Activated naive CD8-positive, alpha-beta T cell treated with anti-CD3 and anti-CD28 coated beads, Interleukin-2, amount 10 ng/mL, durations not matched to agents 7 days and 5 days (primary cell): ENCODE data around the gene OR52E5. TPM values are rescaled to one million over a fixed set of nuclear protein-coding genes. Genes with fewer than 3 reads are reported as not detected.

Experiments used
- ATAC-seq: fragments of 150-1000 bp; cut with Tn5 transposase; one replicate; pipeline ENCODE4 v1.10.0; 2021; ENCODE audit warnings: low read depth, moderate library complexity
- POLR2A ChIA-PET: fragments of 350-600 bp; sonication (Branson Sonifier 250); formaldehyde crosslinking; loops from one replicate; lab custom pipeline; 2021; ENCODE audit warnings: antibody characterized with exemption; lab: Charles Lee
- DNase-seq: peaks from one replicate; pipeline ENCODE4 v3.0.0; 2021
- H3K27ac Mint-ChIP-seq: one replicate; pipeline ENCODE4 v1.8.0; 2022; ENCODE audit warnings: mild to moderate bottlenecking, mixed read lengths
- H3K27me3 Mint-ChIP-seq: one replicate; pipeline ENCODE4 v1.8.0; 2022; ENCODE audit warnings: mild to moderate bottlenecking, moderate library complexity, mixed read lengths
- H3K36me3 Mint-ChIP-seq: one replicate; pipeline ENCODE4 v1.8.0; 2021; ENCODE audit warnings: mild to moderate bottlenecking, mixed read lengths
- H3K4me1 Mint-ChIP-seq: one replicate; pipeline ENCODE4 v1.8.0; 2021; ENCODE audit warnings: mixed read lengths
- H3K4me3 Mint-ChIP-seq: one replicate; pipeline ENCODE4 v1.8.0; 2022; ENCODE audit warnings: mild to moderate bottlenecking, moderate library complexity, mixed read lengths
- H3K9me3 Mint-ChIP-seq: one replicate; pipeline ENCODE4 v1.8.0; 2021; ENCODE audit warnings: mixed read lengths
- total RNA-seq, 2 experiments: library from RNA; stranded (reverse); gene quantifications; one replicate each; pipeline ENCODE4 v1.2.3, GENCODE V29; 2021

The OR52E5 gene
- total RNA-seq, result not detected

- H3K9me3 Mint-ChIP-seq, result no peaks in the 10 kb centered on the region
- DNase-seq (no peak), ATAC-seq (no peak)
- no peak within 1 kb of the TSS for H3K27ac Mint-ChIP-seq
- H3K36me3 Mint-ChIP-seq, result no peaks in the 10 kb centered on the region
- no peaks in the 10 kb centered on the region for H3K4me1 Mint-ChIP-seq
- H3K4me3 Mint-ChIP-seq, result no peak within 1 kb of the TSS
- POLR2A ChIA-PET, result no interaction called here
- peaks cover 2% of the 10 kb centered on the region for H3K27me3 Mint-ChIP-seq
Observed at GRCh38 chr11:5892908-5893307, at the start of gene OR52E5. Gene OR52E5, plus strand, starts transcription at chr11:5893208. Its CDS starts 7,569 bp downstream, at chr11:5900777.

GRCh38 chr11:5846701-5847100 lies 46.3 kb upstream of the OR52E5 start:
- no peaks in the 10 kb centered on the region for H3K4me1 Mint-ChIP-seq
- H3K4me3 Mint-ChIP-seq, result no peak overlapping the region
- no peak overlapping the region for H3K27ac Mint-ChIP-seq
- no peaks in the 10 kb centered on the region for H3K9me3 Mint-ChIP-seq
- DNase-seq, result no peak
- ATAC-seq, result no peak
- POLR2A ChIA-PET, result no interaction called here
- H3K36me3 Mint-ChIP-seq, result no peaks in the 10 kb centered on the region
- H3K27me3 Mint-ChIP-seq, result peaks cover 4% of the 10 kb centered on the region

GRCh38 chr11:5847711-5848110 lies 45.3 kb upstream of the OR52E5 start:
- Mint-ChIP-seq H3K4me1 (no peaks in the 10 kb centered on the region), H3K27ac (no peak overlapping the region), H3K9me3 (peaks cover 1% of the 10 kb centered on the region)

GRCh38 chr11:5851002-5851401 lies 42.0 kb upstream of the OR52E5 start:
- H3K9me3 Mint-ChIP-seq, result peaks cover 1% of the 10 kb centered on the region
- DNase-seq (no peak), ATAC-seq (no peak)
- POLR2A ChIA-PET, result no interaction called here
- H3K4me1 Mint-ChIP-seq, result no peaks in the 10 kb centered on the region
- H3K36me3 Mint-ChIP-seq, result no peaks in the 10 kb centered on the region
- H3K4me3 Mint-ChIP-seq, result no peak overlapping the region
- peaks cover 9% of the 10 kb centered on the region for H3K27me3 Mint-ChIP-seq
- H3K27ac Mint-ChIP-seq, result no peak overlapping the region

More at GRCh38 chr11:5847711-5848110, 45.3 kb upstream of the OR52E5 start:
- no peak for DNase-seq
- no peak for ATAC-seq
- H3K27me3 Mint-ChIP-seq, result peaks cover 4% of the 10 kb centered on the region
- POLR2A ChIA-PET, result no interaction called here
- H3K4me3 Mint-ChIP-seq, result no peak overlapping the region
- no peaks in the 10 kb centered on the region for H3K36me3 Mint-ChIP-seq

- Mint-ChIP-seq H3K36me3 (no peaks in the 10 kb centered on the region), H3K4me1 (no peaks in the 10 kb centered on the region), H3K27ac (no peak within 1 kb of the TSS), H3K9me3 (no peaks in the 10 kb centered on the region), H3K27me3 (peaks cover 5% of the 10 kb centered on the region), H3K4me3 (no peak within 1 kb of the TSS)
- DNase-seq (no peak), ATAC-seq (no peak)
- POLR2A ChIA-PET, result no interaction called here
Observed at GRCh38 chr11:5857590-5857989, 35.4 kb upstream of the OR52E5 start, which contains the start of gene OR52E8. Gene OR52E8, minus strand, starts transcription at chr11:5857690. Its CDS starts 0 bp downstream, at chr11:5857690.

GRCh38 chr11:5865826-5866225 lies 27.2 kb upstream of the OR52E5 start:
- H3K36me3 Mint-ChIP-seq, result no peaks in the 10 kb centered on the region
- H3K9me3 Mint-ChIP-seq, result peaks cover 3% of the 10 kb centered on the region
- H3K4me1 Mint-ChIP-seq, result no peaks in the 10 kb centered on the region
- POLR2A ChIA-PET, result no interaction called here
- no peak for ATAC-seq
- DNase-seq, result no peak
- no peak overlapping the region for H3K27ac Mint-ChIP-seq
- H3K4me3 Mint-ChIP-seq, result no peak overlapping the region
- no peaks in the 10 kb centered on the region for H3K27me3 Mint-ChIP-seq

- POLR2A ChIA-PET, result no interaction called here
- no peaks in the 10 kb centered on the region for H3K4me1 Mint-ChIP-seq
- H3K9me3 Mint-ChIP-seq, result peaks cover 2% of the 10 kb centered on the region
- DNase-seq, result no peak
- no peaks in the 10 kb centered on the region for H3K36me3 Mint-ChIP-seq
- peaks cover 14% of the 10 kb centered on the region for H3K27me3 Mint-ChIP-seq
- no peak overlapping the region for H3K27ac Mint-ChIP-seq
- H3K4me3 Mint-ChIP-seq, result no peak overlapping the region
- no peak for ATAC-seq
Observed at GRCh38 chr11:5878564-5878963, 14.4 kb upstream of the OR52E5 start.

- Mint-ChIP-seq H3K4me3 (no peak within 1 kb of the TSS), H3K36me3 (no peaks in the 10 kb centered on the region), H3K9me3 (no peaks in the 10 kb centered on the region), H3K27me3 (peaks cover 14% of the 10 kb centered on the region), H3K27ac (no peak within 1 kb of the TSS), H3K4me1 (no peaks in the 10 kb centered on the region)
- POLR2A ChIA-PET, result no interaction called here
- DNase-seq, result no peak
- ATAC-seq, result no peak
Observed at GRCh38 chr11:5880329-5880728, 12.7 kb upstream of the OR52E5 start, which contains the start of gene OR52E4. Gene OR52E4, plus strand, starts transcription at chr11:5880629. Its CDS starts 3,664 bp downstream, at chr11:5884293.

GRCh38 chr11:5881756-5882155 lies 11.3 kb upstream of the OR52E5 start:
- no peaks in the 10 kb centered on the region for H3K36me3 Mint-ChIP-seq
- DNase-seq (no peak), ATAC-seq (no peak)
- H3K27me3 Mint-ChIP-seq, result peaks cover 14% of the 10 kb centered on the region
- POLR2A ChIA-PET, result no interaction called here
- no peak overlapping the region for H3K4me3 Mint-ChIP-seq
- no peak overlapping the region for H3K27ac Mint-ChIP-seq
- H3K9me3 Mint-ChIP-seq, result no peaks in the 10 kb centered on the region
- no peaks in the 10 kb centered on the region for H3K4me1 Mint-ChIP-seq

- Mint-ChIP-seq H3K9me3 (no peaks in the 10 kb centered on the region), H3K36me3 (no peaks in the 10 kb centered on the region), H3K27ac (no peak overlapping the region), H3K4me1 (no peaks in the 10 kb centered on the region), H3K4me3 (no peak overlapping the region), H3K27me3 (peaks cover 6% of the 10 kb centered on the region)
- DNase-seq, result no peak
- POLR2A ChIA-PET, result no interaction called here
- ATAC-seq, result no peak
Observed at GRCh38 chr11:5887172-5887571, 5.8 kb upstream of the OR52E5 start.

- H3K9me3 Mint-ChIP-seq, result no peaks in the 10 kb centered on the region
- no peak overlapping the region for H3K4me3 Mint-ChIP-seq
- no peaks in the 10 kb centered on the region for H3K36me3 Mint-ChIP-seq
- peaks cover under 1% of the 10 kb centered on the region for H3K27me3 Mint-ChIP-seq
- ATAC-seq (no peak), DNase-seq (no peak)
- H3K27ac Mint-ChIP-seq, result no peak overlapping the region
- no peaks in the 10 kb centered on the region for H3K4me1 Mint-ChIP-seq
- POLR2A ChIA-PET, result no interaction called here
Observed at GRCh38 chr11:5887661-5888060, 5.3 kb upstream of the OR52E5 start.

GRCh38 chr11:5891216-5891800 lies 1.7 kb upstream of the OR52E5 start:
- H3K9me3 Mint-ChIP-seq, result no peaks in the 10 kb centered on the region
- POLR2A ChIA-PET, result no interaction called here
- H3K36me3 Mint-ChIP-seq, result no peaks in the 10 kb centered on the region
- no peak for ATAC-seq
- peaks cover 2% of the 10 kb centered on the region for H3K27me3 Mint-ChIP-seq
- H3K27ac Mint-ChIP-seq, result no peak overlapping the region
- DNase-seq, result no peak
- no peak overlapping the region for H3K4me3 Mint-ChIP-seq
- H3K4me1 Mint-ChIP-seq, result no peaks in the 10 kb centered on the region

GRCh38 chr11:5899534-5899933 lies 6.5 kb downstream of the OR52E5 start:
- H3K27ac Mint-ChIP-seq, result no peak overlapping the region
- peaks cover 5% of the 10 kb centered on the region for H3K27me3 Mint-ChIP-seq
- no peaks in the 10 kb centered on the region for H3K36me3 Mint-ChIP-seq
- no peaks in the 10 kb centered on the region for H3K9me3 Mint-ChIP-seq
- POLR2A ChIA-PET, result no interaction called here
- H3K4me3 Mint-ChIP-seq, result no peak overlapping the region
- DNase-seq (no peak), ATAC-seq (no peak)
- no peaks in the 10 kb centered on the region for H3K4me1 Mint-ChIP-seq

- Mint-ChIP-seq H3K27ac (no peak overlapping the region), H3K27me3 (peaks cover 5% of the 10 kb centered on the region), H3K36me3 (no peaks in the 10 kb centered on the region), H3K9me3 (peaks cover 2% of the 10 kb centered on the region), H3K4me1 (no peaks in the 10 kb centered on the region), H3K4me3 (no peak overlapping the region)
- DNase-seq (no peak), ATAC-seq (no peak)
- POLR2A ChIA-PET, result no interaction called here
Observed at GRCh38 chr11:5910540-5910939, 17.5 kb downstream of the OR52E5 start.
